T-helper 1 cell treated with Interleukin-12 subunit alpha and Interleukin-12 subunit beta and Interleukin-4 antibody, amounts not matched to agents 30 ng/mL and 1 ng/mL, for 36 hours (primary cell): ENCODE measurements around the gene IGFBP4. TPM values are rescaled to one million over a fixed set of nuclear protein-coding genes. Genes with fewer than 3 reads are reported as not detected.

ENCODE experiments used
- intact Hi-C: fragments of 100-400 bp; cut with micrococcal nuclease; formaldehyde crosslinking; loops from one replicate; pipeline ENCODE4 v1.15.1; 2024
- total RNA-seq: library from RNA; stranded (reverse); gene quantifications from 2 replicates; pipeline ENCODE4 v1.2.3, GENCODE V29; 2022

Gene IGFBP4
- total RNA-seq, 1 donor from 2014 or later, result 75.5 TPM

GRCh38 chr17:40430272-40431230, 12.7 kb upstream of the IGFBP4 start:
- intact Hi-C loops, result no loop called here

DNA sequence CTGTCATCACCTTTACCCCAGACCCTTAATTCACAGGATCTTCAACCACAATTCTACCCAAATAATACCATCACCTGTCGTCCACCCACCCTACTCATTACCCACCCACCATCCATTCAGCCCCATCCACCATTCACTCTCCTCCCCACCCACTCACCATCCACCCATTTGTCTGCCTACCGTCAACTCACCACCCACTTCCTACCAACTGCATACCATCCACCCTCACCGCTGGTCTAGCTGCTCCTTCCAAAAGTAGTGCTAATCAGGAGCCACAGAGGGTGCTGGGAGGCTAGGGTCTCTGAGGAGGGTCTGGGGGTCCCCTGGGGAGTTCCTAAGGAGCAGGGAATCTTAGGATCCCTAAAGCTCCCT, 12.0 kb upstream of the IGFBP4 start:
- intact Hi-C loops, result no loop called here

- intact Hi-C loops, result no loop called here
Observed at GRCh38 chr17:40432864-40433528, 10.3 kb upstream of the IGFBP4 start.

DNA sequence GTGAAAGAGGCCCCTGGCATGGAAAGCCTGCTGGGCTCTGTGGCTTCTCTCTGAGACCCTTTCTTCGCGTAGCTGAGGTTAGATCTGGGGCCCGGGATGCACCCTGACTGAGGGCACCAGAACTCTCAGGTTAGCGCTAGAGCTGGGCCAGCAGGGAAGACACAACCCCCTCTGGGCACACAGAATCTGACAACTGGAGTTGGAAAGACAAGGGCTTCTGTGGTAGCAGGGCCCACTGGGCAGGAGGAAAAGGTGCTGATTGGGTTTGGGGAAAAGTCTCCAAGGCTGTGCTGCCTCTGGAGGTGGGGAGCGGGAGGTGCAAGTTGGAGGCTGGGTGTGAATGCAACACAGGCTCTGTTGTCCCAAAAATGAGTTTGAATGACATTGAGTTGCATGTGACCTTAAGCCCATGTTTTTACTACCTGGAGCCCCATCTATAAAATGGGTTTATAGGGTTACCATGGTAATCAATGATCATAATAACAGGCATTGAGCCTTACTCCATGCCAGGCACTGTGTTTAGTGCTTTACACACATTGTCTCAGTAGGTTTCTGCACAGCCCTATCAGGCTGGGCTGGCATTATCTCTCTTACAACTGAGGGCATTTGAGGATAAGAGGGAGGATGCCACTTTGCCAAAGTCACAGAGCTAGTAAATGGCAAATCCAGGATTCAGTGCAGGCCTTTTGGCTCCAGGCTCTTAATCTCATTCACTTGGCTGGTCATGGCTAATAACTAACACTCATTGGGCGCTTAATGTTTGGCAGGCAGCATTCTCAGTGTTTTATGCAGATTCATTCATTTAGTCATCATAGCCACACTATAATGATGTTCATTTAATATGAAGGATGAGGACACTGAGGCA, 9.5 kb upstream of the IGFBP4 start:
- intact Hi-C loops, result no loop called here

DNA sequence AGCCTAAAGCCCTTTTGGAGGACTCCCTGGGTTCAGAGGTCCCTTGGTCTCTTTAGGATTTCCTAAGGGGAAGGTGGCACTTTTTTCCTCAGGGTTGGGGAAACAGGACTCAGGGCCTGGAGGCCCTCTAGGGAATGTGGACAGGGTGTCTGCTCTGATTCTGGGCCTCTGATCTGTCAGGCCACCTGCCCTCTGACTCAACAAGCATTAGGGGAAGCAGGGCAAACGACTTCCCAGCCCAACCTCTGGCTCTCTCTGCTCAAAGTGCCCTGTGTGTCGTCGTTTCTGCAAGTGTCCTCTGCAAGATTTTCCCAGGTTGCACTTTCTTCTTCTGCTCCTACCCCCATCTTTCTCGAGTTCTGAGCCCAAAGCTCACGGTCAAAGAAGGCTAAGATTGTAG, 6.6 kb upstream of the IGFBP4 start:
- intact Hi-C loops, result no loop called here

GRCh38 chr17:40437095-40437732, 6.0 kb upstream of the IGFBP4 start:
- intact Hi-C loops, result no loop called here

- intact Hi-C loops, result loop anchor here (5.0 kb wide), 1 partner anchor 77 kb away; no protein-coding TSS in a partner anchor
Observed at GRCh38 chr17:40440166-40440565, 3.1 kb upstream of the IGFBP4 start.

DNA sequence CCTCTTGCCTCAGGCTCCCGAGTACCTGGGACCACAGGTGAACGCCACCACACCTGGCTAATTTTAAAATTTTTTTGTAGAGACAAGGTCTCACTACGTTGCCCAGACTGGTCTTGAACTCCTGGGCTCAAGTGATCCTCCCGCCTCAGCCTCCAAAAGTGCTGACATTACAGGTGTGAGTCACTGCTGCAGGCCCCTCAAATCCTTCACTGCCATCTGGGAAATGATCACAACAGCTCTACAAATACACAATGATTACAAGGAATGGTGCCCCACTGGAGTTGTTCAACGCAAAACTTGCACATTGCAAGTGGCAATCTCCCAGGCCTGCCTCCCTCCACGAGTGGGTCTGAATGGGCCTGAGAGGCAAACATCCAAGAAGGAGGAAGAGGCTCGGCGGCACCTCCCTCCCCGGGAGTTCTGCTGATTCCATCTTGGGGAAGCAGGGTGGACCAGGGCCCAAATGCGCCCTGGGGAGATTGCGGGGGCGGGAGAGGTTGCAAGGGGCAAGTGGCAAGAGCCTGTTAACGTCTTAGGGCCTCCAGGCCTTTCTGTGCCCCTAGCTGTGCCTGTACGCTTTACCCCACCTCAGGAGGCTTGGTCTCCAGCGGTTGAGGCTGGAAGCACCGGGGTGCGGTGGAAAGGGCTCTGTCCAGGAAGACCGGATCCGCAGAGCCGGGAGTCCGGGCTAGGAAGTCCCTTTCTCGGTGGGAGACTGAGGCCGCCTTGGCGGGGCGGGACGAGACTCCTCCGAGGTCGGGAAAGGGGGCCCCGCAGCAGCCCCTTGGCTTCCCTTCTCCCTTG, 656 bp upstream of the IGFBP4 start:
- intact Hi-C loops, result loop anchor here (1.0 to 5.0 kb wide), 4 partner anchors 16 to 75 kb away; partner anchors contain the start of gene TOP2A

- intact Hi-C loops, result loop anchor here (1.0 to 5.0 kb wide), 5 partner anchors 17 to 73 kb away; partner anchors contain the start of gene TOP2A
Observed at GRCh38 chr17:40443988-40444899, 994 bp downstream of the IGFBP4 start.

DNA sequence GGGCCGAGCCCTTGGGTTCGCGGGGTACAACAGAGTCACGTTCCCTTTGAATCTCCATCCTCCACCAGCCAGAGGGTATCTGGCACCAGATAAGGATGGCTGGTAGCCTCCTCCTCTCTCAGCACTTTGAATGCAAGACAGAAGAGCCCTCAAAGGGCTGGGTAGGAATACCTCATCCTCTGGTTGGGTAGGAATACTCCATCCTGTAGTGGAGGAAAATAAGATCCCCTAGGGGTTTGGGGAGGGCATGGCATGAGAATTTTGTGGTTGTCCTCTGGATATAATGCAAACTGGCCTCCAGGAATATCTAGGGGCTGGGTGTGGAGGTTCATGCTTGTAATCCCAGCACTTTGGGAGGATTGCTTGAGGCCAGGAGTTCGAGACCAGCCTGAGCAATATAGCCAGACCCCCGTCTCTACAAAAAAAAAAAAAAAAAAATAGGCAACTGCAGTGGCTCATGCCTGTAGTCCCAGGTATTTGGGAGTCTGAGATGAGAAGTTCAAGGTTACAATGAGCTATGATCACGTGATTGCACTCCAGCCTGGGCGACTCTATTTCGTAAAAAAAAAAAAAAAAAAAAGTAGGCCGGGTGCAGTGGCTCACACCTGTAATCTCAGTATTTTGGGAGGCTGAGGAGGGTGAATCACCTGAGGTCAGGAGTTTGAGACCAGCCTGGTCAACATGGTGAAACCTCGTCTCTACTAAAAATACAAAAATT, 2.7 kb downstream of the IGFBP4 start:
- intact Hi-C loops, result loop anchor here (1.0 to 2.0 kb wide), 4 partner anchors 35 to 115 kb away; no protein-coding TSS in a partner anchor

DNA sequence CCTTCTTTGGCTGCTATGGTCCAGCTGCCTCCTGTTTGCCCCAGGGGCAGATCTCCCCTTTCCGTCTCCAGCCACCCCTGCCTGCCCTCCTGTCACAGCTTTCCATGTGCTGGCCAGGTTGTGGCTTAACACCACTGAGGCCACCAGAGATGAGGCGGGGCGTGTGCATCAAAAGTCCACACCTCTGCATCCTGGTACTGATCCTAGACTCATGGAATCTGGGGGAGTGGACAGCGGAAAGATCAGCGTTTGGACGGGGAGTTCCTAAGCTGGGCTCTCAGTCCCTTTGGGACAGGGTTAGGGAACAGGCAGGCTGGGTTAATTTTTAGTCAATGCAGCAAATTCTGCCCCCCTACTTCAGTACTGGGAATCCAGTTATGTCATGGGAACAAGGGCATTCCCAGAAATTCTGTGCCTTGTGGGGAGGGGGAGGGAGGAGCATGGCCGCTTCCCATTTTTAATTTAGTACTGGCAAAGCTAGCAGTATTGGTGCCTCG, 3.9 kb downstream of the IGFBP4 start:
- intact Hi-C loops, result no loop called here

- intact Hi-C loops, result no loop called here
Observed at GRCh38 chr17:40447806-40448205, 4.6 kb downstream of the IGFBP4 start.

- intact Hi-C loops, result no loop called here
Observed at GRCh38 chr17:40448213-40448638, 5.0 kb downstream of the IGFBP4 start.

GRCh38 chr17:40448639-40449261, 5.5 kb downstream of the IGFBP4 start:
- intact Hi-C loops, result no loop called here

DNA sequence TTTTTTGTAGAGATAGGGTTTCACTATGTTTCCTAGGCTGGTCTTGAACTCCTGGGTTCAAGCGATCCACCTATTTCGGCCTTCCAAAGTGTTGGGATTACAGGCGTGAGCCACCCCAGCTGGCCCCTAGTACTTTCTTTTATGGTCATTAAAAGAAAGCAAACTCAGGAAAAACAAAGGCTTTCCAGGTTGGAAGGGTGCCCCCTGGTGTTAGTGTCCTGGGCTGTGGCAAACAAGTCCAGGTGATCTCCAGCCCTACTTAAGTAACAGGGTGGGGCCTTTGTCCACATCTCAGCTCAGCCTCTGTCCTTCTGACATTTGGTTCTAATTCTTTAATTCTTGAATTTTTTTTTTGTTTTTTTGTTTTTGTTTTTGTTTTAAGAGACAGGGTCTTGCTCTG, 6.9 kb downstream of the IGFBP4 start:
- intact Hi-C loops, result loop anchor here (1.0 kb wide), 2 partner anchors 51 to 92 kb away; no protein-coding TSS in a partner anchor

- intact Hi-C loops, result no loop called here
Observed at GRCh38 chr17:40451420-40451819, 8.2 kb downstream of the IGFBP4 start.

- intact Hi-C loops, result no loop called here
Observed at GRCh38 chr17:40452216-40452787, 9.1 kb downstream of the IGFBP4 start.
